ELF-1 (cell line): ENCODE measurements around the gene PLCG2.

Experiments
- DNase-seq: peaks from one replicate; pipeline ENCODE4 v3.0.0-alpha.2; 2016; ENCODE audit warnings: low read depth, low spot score

Gene PLCG2

GRCh38 chr16:81816351-81816750, 37.3 kb downstream of the PLCG2 start:
- DNase-seq: no peak

GRCh38 chr16:81816793-81817210, 37.7 kb downstream of the PLCG2 start:
- no peak for DNase-seq

- DNase-seq: no peak
Measured at GRCh38 chr16:81817296-81817695, 38.2 kb downstream of the PLCG2 start.

GRCh38 chr16:81817789-81818567, 38.9 kb downstream of the PLCG2 start:
- no peak for DNase-seq

GRCh38 chr16:81818568-81818896, 39.4 kb downstream of the PLCG2 start:
- no peak for DNase-seq

GRCh38 chr16:81818905-81819304, 39.8 kb downstream of the PLCG2 start:
- no peak for DNase-seq

GRCh38 chr16:81821436-81822128, 42.5 kb downstream of the PLCG2 start:
- DNase-seq: no peak

- peak; percentile 48 for DNase-seq
Measured at GRCh38 chr16:81823111-81823510, 44.0 kb downstream of the PLCG2 start.

GRCh38 chr16:81823734-81824133, 44.6 kb downstream of the PLCG2 start:
- no peak for DNase-seq

- DNase-seq: no peak
Measured at GRCh38 chr16:81826523-81826922, 47.4 kb downstream of the PLCG2 start.

- DNase-seq: no peak
Measured at GRCh38 chr16:81830845-81831540, 51.9 kb downstream of the PLCG2 start.

- DNase-seq: no peak
Measured at GRCh38 chr16:81831722-81832126, 52.6 kb downstream of the PLCG2 start.

- DNase-seq: no peak
Measured at GRCh38 chr16:81832801-81833547, 53.9 kb downstream of the PLCG2 start.

- DNase-seq: peak; percentile 17
Measured at GRCh38 chr16:81833751-81834150, 54.7 kb downstream of the PLCG2 start.

- DNase-seq: no peak
Measured at GRCh38 chr16:81834868-81835267, 55.8 kb downstream of the PLCG2 start.

- DNase-seq: no peak
Measured at GRCh38 chr16:81836279-81837054, 57.4 kb downstream of the PLCG2 start.

GRCh38 chr16:81837312-81837751, 58.2 kb downstream of the PLCG2 start:
- no peak for DNase-seq

GRCh38 chr16:81838794-81839193, 59.7 kb downstream of the PLCG2 start:
- DNase-seq: no peak

GRCh38 chr16:81841722-81842121, 62.6 kb downstream of the PLCG2 start:
- DNase-seq: no peak

- no peak for DNase-seq
Measured at GRCh38 chr16:81842564-81843242, 63.6 kb downstream of the PLCG2 start.

GRCh38 chr16:81843243-81843582, 64.1 kb downstream of the PLCG2 start:
- DNase-seq: no peak
